Endothelial cell of umbilical vein (primary cell): ENCODE measurements around the gene SFSWAP. TPM values are rescaled to one million over a fixed set of nuclear protein-coding genes. Genes with fewer than 3 reads are reported as not detected.

Source experiments
- BruUV-seq: library from RNA; stranded (reverse); fragments of 400-500 nt; replicated peaks from 2 replicates; lab custom pipeline; 2021; lab: Mats Ljungman, UMichigan
- CTCF ChIA-PET: fragments of 300-600, 350-600 bp; sonication (Branson Sonifier 250); formaldehyde crosslinking; loops from one replicate; lab custom pipeline; 2021; ENCODE audit warnings: antibody characterized with exemption, inconsistent platforms; lab: Charles Lee
- POLR2A ChIA-PET: fragments of 300-600, 350-600 bp; sonication (Branson Sonifier 250); formaldehyde crosslinking; loops from one replicate; lab custom pipeline; 2021; ENCODE audit warnings: antibody characterized with exemption, inconsistent platforms; lab: Charles Lee
- DNase-seq: peaks from one replicate; pipeline ENCODE4 v3.0.0-alpha.2; 2011; ENCODE audit warnings: low read depth, low spot score
- FAIRE-seq: peaks from 2 replicates; lab custom pipeline; 2011; peaks lifted over from hg19 to GRCh38; lab: Jason Lieb, UNC
- H2AFZ ChIP-seq: 2 replicates; pipeline ENCODE4 v1.6.0; 2012; ENCODE audit warnings: low read depth, low read length, control low read depth, inconsistent platforms
- H3K27ac ChIP-seq: 2 replicates; pipeline ENCODE4 v1.5.1; 2011; ENCODE audit warnings: low read depth, mild to moderate bottlenecking, control low read depth, low read length, moderate library complexity; ENCODE audit not compliant: insufficient read depth
- H3K27me3 ChIP-seq, 2 experiments: 2 replicates each; pipeline versions ENCODE4 v1.6.0 to v1.6.1; 2011; ENCODE audit warnings: low read length in 2 of 2, mixed read lengths in 1 of 2; ENCODE audit not compliant: control insufficient read depth in 2 of 2, insufficient read depth in 2 of 2
- H3K36me3 ChIP-seq, 2 experiments: 2 replicates in 1 of 2; 3 replicates in 1 of 2; pipeline ENCODE4 v1.5.1; 2011; ENCODE audit warnings: low read length in 2 of 2, mild to moderate bottlenecking in 1 of 2, moderate library complexity in 1 of 2; ENCODE audit not compliant: control insufficient read depth in 2 of 2, insufficient read depth in 2 of 2; ENCODE audit errors: extremely low read depth in 1 of 2
- H3K4me1 ChIP-seq: 3 replicates; pipeline ENCODE4 v1.5.1; 2011; ENCODE audit warnings: mild to moderate bottlenecking, low read length; ENCODE audit not compliant: control insufficient read depth, insufficient read depth; ENCODE audit errors: extremely low read depth
- H3K4me2 ChIP-seq: 2 replicates; pipeline ENCODE4 v1.6.1; 2011; ENCODE audit warnings: low read length, control low read depth, mixed read lengths; ENCODE audit not compliant: insufficient read depth
- H3K4me3 ChIP-seq, 3 experiments: fragments of 200-600 bp in 1 of 3; sonication (generic), shearing (Covaris generic) in 1 of 3; replicated peaks in 1 of 3; 2 replicates each; pipeline ENCODE4 v1.5.1; 2011 to 2016; ENCODE audit warnings: control low read depth in 3 of 3, low read length in 3 of 3, mild to moderate bottlenecking in 2 of 3, inconsistent platforms in 1 of 3, low read depth in 1 of 3, moderate library complexity in 1 of 3; ENCODE audit not compliant: insufficient read depth in 1 of 3
- H3K79me2 ChIP-seq: 2 replicates; pipeline ENCODE4 v1.6.0; 2012; ENCODE audit warnings: low read length, inconsistent platforms; ENCODE audit not compliant: control insufficient read depth, insufficient read depth
- H3K9ac ChIP-seq: replicated peaks from 2 replicates; pipeline ENCODE3; 2011; ENCODE audit warnings: low read length, control low read depth; ENCODE audit not compliant: insufficient read depth; ENCODE audit errors: extremely low read depth
- H3K9me1 ChIP-seq: replicated peaks from 3 replicates; pipeline ENCODE4 v1.6.0; 2011; ENCODE audit warnings: mild to moderate bottlenecking, low read length; ENCODE audit not compliant: control insufficient read depth, insufficient read depth; ENCODE audit errors: extremely low read depth
- H3K9me3 ChIP-seq: replicated peaks from 2 replicates; pipeline ENCODE4 v1.5.1; 2012; ENCODE audit warnings: low read length, inconsistent platforms; ENCODE audit not compliant: control insufficient read depth, insufficient read depth
- H4K20me1 ChIP-seq: replicated peaks from 2 replicates; pipeline ENCODE3; 2011; ENCODE audit warnings: mild to moderate bottlenecking, low read length; ENCODE audit not compliant: control insufficient read depth, insufficient read depth; ENCODE audit errors: extremely low read depth
- EZH2 ChIP-seq: IDR thresholded peaks from 2 replicates; pipeline ENCODE4 v1.6.1; 2012; ENCODE audit warnings: borderline replicate concordance, low read depth, mild to moderate bottlenecking, moderate library complexity, low read length, inconsistent platforms; ENCODE audit not compliant: severe bottlenecking
- FOS ChIP-seq: IDR thresholded peaks from 2 replicates; pipeline ENCODE4 v1.6.1; 2011; ENCODE audit warnings: mild to moderate bottlenecking, low read length, moderate library complexity, borderline replicate concordance; ENCODE audit not compliant: insufficient read depth
- GATA2 ChIP-seq: IDR thresholded peaks from 2 replicates; pipeline ENCODE4 v1.7.0; 2011; ENCODE audit warnings: low read depth, mild to moderate bottlenecking, moderate library complexity, mixed read lengths, low read length; ENCODE audit not compliant: insufficient read length, insufficient read depth
- JUN ChIP-seq: IDR thresholded peaks from 2 replicates; pipeline ENCODE4 v1.6.1; 2011; ENCODE audit warnings: borderline replicate concordance, low read depth; ENCODE audit not compliant: insufficient read length, insufficient read depth
- MYC ChIP-seq: IDR thresholded peaks from one replicate; pipeline ENCODE4 v1.6.1; 2011; ENCODE audit warnings: mild to moderate bottlenecking, low read depth, low read length
- POLR2A ChIP-seq: IDR thresholded peaks from 2 replicates; pipeline ENCODE4 v1.6.1; 2012; ENCODE audit warnings: low read depth, mild to moderate bottlenecking, control low read depth, low read length
- POLR2AphosphoS5 ChIP-seq: IDR thresholded peaks from 2 replicates; pipeline ENCODE4 v1.6.1; 2012; ENCODE audit warnings: low read depth, mild to moderate bottlenecking, control low read depth, low read length, moderate library complexity; ENCODE audit not compliant: insufficient read depth
- dilution Hi-C: fragments of 300-500 bp; cut with MboI; formaldehyde crosslinking; loops from one replicate; pipeline ENCODE4 v1.15.0; 2019; ENCODE audit warnings: low sequenced_read_pairs; ENCODE audit not compliant: extremely low pct_ligation_motif_present
- intact Hi-C: fragments of 100-400 bp; cut with micrococcal nuclease; formaldehyde crosslinking; loops from one replicate; pipeline ENCODE4 v1.10.0; 2022
- polyA plus RNA-seq, 4 experiments: library from polyadenylated mRNA; depleted of rRNA in 3 of 4; stranded (reverse) in 3 of 4; unstranded in 1 of 4; fragments of >200 nt; gene quantifications; 2 replicates each; pipeline versions ENCODE4 v1.2.1 to v1.2.3, GENCODE V29; 2011 to 2012; ENCODE audit warnings: missing spikeins in 1 of 4
- total RNA-seq: library from RNA; stranded (reverse); gene quantifications from 2 replicates; pipeline ENCODE4 v1.2.3, GENCODE V29; 2021
- TF ChIP-seq, protein P1 (sequence below): IDR thresholded peaks from 2 replicates; pipeline ENCODE4 v1.6.1; 2011; ENCODE audit not compliant: insufficient read depth, insufficient read length
- TF ChIP-seq, protein P2 (sequence below), 2 donors: IDR thresholded peaks; 1 replicate in 1 of 2; 2 replicates in 1 of 2; pipeline ENCODE4 v1.5.1; 2011; ENCODE audit warnings: low read length in 2 of 2, mild to moderate bottlenecking in 2 of 2, moderate library complexity in 2 of 2, control low read depth in 1 of 2, inconsistent platforms in 1 of 2, low read depth in 1 of 2; ENCODE audit not compliant: insufficient read depth in 1 of 2; ENCODE audit errors: extremely low read depth in 1 of 2

Gene SFSWAP
- total and polyA plus RNA-seq, 2 donors (not counting 3 experiments of a cell fraction or from before 2014, with no cell fraction given), result 38.1 to 53.3 TPM

DNA sequence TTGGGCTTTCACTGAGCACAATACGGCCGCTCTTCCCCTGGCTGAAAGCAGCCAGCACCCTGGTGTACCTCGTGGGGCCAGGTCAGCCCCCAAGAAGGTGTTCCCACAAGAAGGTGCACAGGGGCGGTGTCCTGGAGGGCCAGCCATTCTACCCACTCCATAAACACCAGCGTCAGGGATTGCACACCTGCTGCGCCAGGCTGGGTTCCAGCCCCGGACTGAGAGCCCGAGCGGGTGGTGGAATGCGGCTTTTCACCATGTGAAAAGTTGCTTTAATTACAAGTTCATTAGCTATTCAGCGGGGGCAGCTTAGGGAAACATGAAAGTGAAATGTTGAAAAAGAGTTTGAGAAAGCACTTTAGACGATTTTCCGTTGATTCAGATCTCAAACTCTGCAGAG lies 99.8 kb downstream of the SFSWAP start:
- intact Hi-C loops, result no loop called here
- Histone ChIP-seq H4K20me1 (no peaks in the 10 kb centered on the region), H2AFZ (no peak overlapping the region), H3K79me2 (no peaks in the 10 kb centered on the region), H3K9me1 (no peaks in the 10 kb centered on the region), H3K9me3 (no peaks in the 10 kb centered on the region), H3K36me3 (no peaks in the 10 kb centered on the region), H3K4me2 (no peak overlapping the region), H3K9ac (no peak overlapping the region), H3K4me1 (no peaks in the 10 kb centered on the region), H3K4me3 (no peak overlapping the region), H3K27ac (no peak overlapping the region), H3K27me3 (no peaks in the 10 kb centered on the region)
- dilution Hi-C loops, result no loop called here
- ChIA-PET POLR2A (no interaction called here), CTCF (no interaction called here)
- TF ChIP-seq GATA2 (no peak), POLR2A (no peak), MYC (no peak), FOS (no peak), POLR2AphosphoS5 (no peak), EZH2 (no peak), JUN (no peak)
- TF ChIP-seq, protein P1, sequence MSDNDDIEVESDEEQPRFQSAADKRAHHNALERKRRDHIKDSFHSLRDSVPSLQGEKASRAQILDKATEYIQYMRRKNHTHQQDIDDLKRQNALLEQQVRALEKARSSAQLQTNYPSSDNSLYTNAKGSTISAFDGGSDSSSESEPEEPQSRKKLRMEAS, result no peak
- TF ChIP-seq, protein P2, sequence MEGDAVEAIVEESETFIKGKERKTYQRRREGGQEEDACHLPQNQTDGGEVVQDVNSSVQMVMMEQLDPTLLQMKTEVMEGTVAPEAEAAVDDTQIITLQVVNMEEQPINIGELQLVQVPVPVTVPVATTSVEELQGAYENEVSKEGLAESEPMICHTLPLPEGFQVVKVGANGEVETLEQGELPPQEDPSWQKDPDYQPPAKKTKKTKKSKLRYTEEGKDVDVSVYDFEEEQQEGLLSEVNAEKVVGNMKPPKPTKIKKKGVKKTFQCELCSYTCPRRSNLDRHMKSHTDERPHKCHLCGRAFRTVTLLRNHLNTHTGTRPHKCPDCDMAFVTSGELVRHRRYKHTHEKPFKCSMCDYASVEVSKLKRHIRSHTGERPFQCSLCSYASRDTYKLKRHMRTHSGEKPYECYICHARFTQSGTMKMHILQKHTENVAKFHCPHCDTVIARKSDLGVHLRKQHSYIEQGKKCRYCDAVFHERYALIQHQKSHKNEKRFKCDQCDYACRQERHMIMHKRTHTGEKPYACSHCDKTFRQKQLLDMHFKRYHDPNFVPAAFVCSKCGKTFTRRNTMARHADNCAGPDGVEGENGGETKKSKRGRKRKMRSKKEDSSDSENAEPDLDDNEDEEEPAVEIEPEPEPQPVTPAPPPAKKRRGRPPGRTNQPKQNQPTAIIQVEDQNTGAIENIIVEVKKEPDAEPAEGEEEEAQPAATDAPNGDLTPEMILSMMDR (IDR thresholded peaks at IDR 0.05; ENCODE audit: extremely low read depth in 1 of 2, insufficient read depth in 1 of 2, low read depth in 1 of 2, low read length in 2 of 2), result no peak
- FAIRE-seq (no peak), DNase-seq (no peak)
- BruUV-seq, result no TSS peak
